Measurements from ENCODE around the gene SULT2B1.

The SULT2B1 gene

DNA sequence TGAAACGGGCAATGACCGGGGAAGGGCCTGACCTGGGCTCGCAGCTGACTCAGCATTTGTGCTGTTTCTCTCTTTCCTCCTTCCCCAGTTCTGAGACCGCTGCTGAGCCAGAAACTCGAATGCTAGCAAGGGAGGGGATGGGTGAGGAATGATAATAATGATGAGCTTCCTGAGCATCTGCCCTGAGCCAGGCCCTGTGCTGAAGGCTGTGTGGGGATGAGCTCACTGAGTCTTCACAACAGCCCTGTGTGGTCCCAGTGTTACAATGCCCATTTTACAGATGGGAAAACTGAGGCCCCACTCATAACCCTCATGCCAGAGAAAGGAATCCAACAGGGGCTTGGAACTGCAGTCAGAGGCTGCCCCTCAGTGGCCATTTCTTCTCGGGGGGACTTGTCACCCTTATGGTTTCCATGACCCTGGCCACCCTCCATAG is 8.1 kb downstream of the SULT2B1 start:
- TF ChIP-seq ZNF274 (IDR thresholded peaks at IDR 0.05; ENCODE audit: low read depth, low read length), result no peak
- TF ChIP-seq YY1 (IDR thresholded peaks at IDR 0.05; ENCODE audit: insufficient read depth, insufficient read length), result no peak
- no peak for TF ChIP-seq SUZ12 (IDR thresholded peaks at IDR 0.05; ENCODE audit: extremely low read depth, insufficient read depth, insufficient read length)
- no peaks in the 10 kb centered on the region for H3K27me3 ChIP-seq (ENCODE audit: insufficient read depth, insufficient read length)
- H3K9ac ChIP-seq (ENCODE audit: insufficient read length, low read depth), result no peak overlapping the region
- H3K36me3 ChIP-seq (ENCODE audit: insufficient read depth, insufficient read length, low read length), result no peaks in the 10 kb centered on the region
- H3K4me3 ChIP-seq (ENCODE audit: insufficient read length, low read depth), result no peak overlapping the region
- no peak for DNase-seq (ENCODE audit: low read depth, low spot score)
- H3K9me3 ChIP-seq (ENCODE audit: insufficient read depth, low read length), result no peaks in the 10 kb centered on the region
- no peaks in the 10 kb centered on the region for H3K4me1 ChIP-seq (ENCODE audit: insufficient read depth, insufficient read length)

DNA sequence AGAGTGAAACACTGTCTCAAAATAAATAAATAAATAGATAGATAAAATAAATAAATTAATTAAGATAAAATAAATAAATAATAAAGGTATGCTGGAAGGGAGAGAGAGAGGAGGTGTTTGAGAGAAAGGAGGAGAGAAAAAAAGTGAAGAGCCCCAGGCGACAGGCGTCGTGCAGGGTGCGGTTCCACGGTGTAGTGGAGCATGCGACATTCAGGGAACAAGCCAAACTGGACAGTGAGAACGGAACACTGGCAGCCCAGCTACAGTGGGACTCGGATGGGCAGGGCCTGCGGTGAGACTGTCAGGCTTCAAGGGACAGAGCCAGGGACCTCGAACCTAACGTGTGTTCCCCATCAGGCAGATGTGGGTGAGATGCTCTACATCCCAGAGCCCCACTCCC is 9.4 kb downstream of the SULT2B1 start:
- no peak for DNase-seq (ENCODE audit: low read depth, low spot score)
- Histone ChIP-seq H3K4me3 (ENCODE audit: insufficient read length, low read depth) (no peak overlapping the region), H3K9me3 (ENCODE audit: insufficient read depth, low read length) (no peaks in the 10 kb centered on the region), H3K27me3 (ENCODE audit: insufficient read depth, insufficient read length) (no peaks in the 10 kb centered on the region), H3K4me1 (ENCODE audit: insufficient read depth, insufficient read length) (no peaks in the 10 kb centered on the region), H3K9ac (ENCODE audit: insufficient read length, low read depth) (no peak overlapping the region), H3K36me3 (ENCODE audit: insufficient read depth, insufficient read length, low read length) (no peaks in the 10 kb centered on the region)
- no peak for TF ChIP-seq YY1 (IDR thresholded peaks at IDR 0.05; ENCODE audit: insufficient read depth, insufficient read length)
- TF ChIP-seq SUZ12 (IDR thresholded peaks at IDR 0.05; ENCODE audit: extremely low read depth, insufficient read depth, insufficient read length), result no peak
- no peak for TF ChIP-seq ZNF274 (IDR thresholded peaks at IDR 0.05; ENCODE audit: low read depth, low read length)

DNA sequence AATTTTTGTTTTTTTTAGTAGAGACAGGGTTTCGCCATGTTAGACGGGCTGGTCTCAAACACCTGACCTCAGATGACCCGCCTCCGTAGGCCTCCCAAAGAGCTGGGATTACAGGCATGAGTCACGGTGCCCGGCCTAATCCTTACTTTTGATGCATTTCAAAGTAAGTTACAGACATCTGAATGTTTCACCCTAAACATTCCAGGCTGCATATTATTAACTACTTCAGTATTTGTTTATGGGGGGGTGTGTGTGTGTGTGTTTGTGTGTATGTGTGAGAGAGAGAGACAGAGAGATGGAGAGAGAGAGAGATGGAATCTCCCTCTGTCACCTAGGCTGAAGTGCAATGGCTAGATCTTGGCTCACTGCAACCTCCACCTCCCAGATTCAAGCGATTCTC is 13.1 kb downstream of the SULT2B1 start:
- Histone ChIP-seq H3K4me1 (ENCODE audit: insufficient read depth, insufficient read length) (peaks cover 4% of the 10 kb centered on the region), H3K27me3 (ENCODE audit: insufficient read depth, insufficient read length) (no peaks in the 10 kb centered on the region), H3K9ac (ENCODE audit: insufficient read length, low read depth) (no peak overlapping the region), H3K9me3 (ENCODE audit: insufficient read depth, low read length) (no peaks in the 10 kb centered on the region), H3K36me3 (ENCODE audit: insufficient read depth, insufficient read length, low read length) (no peaks in the 10 kb centered on the region), H3K4me3 (ENCODE audit: insufficient read length, low read depth) (no peak overlapping the region)
- DNase-seq (ENCODE audit: low read depth, low spot score), result no peak
- TF ChIP-seq ZNF274 (IDR thresholded peaks at IDR 0.05; ENCODE audit: low read depth, low read length), result no peak
- no peak for TF ChIP-seq YY1 (IDR thresholded peaks at IDR 0.05; ENCODE audit: insufficient read depth, insufficient read length)

DNA sequence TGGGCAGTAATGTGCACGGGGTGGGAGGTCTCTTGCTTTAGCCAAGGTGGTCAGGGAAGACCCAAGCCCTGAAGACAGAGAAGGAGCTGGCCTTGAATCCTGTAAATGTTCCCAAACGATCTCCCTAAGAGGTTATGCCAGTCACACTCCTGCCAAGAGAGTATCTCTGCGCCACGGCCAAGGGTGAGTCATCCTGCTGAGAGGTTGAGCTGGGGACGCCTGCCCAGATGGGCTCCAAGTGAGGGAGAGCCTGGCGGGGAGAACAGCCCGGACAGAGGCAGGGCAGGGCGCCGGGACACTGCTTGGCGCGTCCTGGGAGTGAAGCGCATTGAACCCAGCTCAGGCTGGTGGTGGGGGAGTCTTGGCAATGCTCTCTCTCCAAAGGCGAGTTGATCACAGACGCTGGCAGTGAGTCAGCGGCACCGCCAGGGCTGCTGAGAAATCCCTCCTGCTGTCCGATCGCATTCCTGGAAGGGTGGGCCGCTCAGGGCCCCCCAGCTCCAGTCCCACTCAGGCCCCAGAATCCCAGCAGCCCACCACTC is 16.4 kb downstream of the SULT2B1 start:
- H3K4me1 ChIP-seq (ENCODE audit: insufficient read depth, insufficient read length), result peaks cover 11% of the 10 kb centered on the region
- no peaks in the 10 kb centered on the region for H3K36me3 ChIP-seq (ENCODE audit: insufficient read depth, insufficient read length, low read length)
- no peak for TF ChIP-seq SUZ12 (IDR thresholded peaks at IDR 0.05; ENCODE audit: extremely low read depth, insufficient read depth, insufficient read length)
- TF ChIP-seq ZNF274 (IDR thresholded peaks at IDR 0.05; ENCODE audit: low read depth, low read length), result no peak
- TF ChIP-seq YY1 (IDR thresholded peaks at IDR 0.05; ENCODE audit: insufficient read depth, insufficient read length), result no peak
- peak overlapping the region; percentile 50 for H3K9ac ChIP-seq (ENCODE audit: insufficient read length, low read depth)
- no peak for DNase-seq (ENCODE audit: low read depth, low spot score)
- H3K27me3 ChIP-seq (ENCODE audit: insufficient read depth, insufficient read length), result no peaks in the 10 kb centered on the region
- H3K4me3 ChIP-seq (ENCODE audit: insufficient read length, low read depth), result peak overlapping the region; percentile 12
- no peaks in the 10 kb centered on the region for H3K9me3 ChIP-seq (ENCODE audit: insufficient read depth, low read length)

DNA sequence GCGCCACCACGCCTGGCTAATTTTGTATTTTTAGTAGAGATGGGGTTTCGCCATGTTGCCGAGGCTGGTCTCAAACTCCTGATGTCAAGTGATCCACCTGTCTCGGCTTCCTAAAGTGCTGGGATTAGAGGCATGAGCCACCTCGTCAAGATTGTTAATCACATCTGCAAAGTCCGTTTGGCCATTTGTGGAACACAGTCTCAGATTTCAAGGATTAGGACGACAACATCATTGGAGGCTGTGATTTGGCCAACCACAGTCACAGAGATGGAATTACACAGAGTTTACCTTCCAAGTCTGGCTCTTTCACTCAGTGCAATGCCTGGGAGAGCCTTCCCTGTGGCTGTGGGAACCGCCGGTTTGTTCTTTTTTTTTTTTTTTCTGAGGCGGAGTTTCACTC is 17.8 kb downstream of the SULT2B1 start:
- Histone ChIP-seq H3K9me3 (ENCODE audit: insufficient read depth, low read length) (no peaks in the 10 kb centered on the region), H3K27me3 (ENCODE audit: insufficient read depth, insufficient read length) (no peaks in the 10 kb centered on the region), H3K9ac (ENCODE audit: insufficient read length, low read depth) (no peak overlapping the region), H3K4me1 (ENCODE audit: insufficient read depth, insufficient read length) (peaks cover 13% of the 10 kb centered on the region), H3K36me3 (ENCODE audit: insufficient read depth, insufficient read length, low read length) (no peaks in the 10 kb centered on the region), H3K4me3 (ENCODE audit: insufficient read length, low read depth) (no peak overlapping the region)
- DNase-seq (ENCODE audit: low read depth, low spot score), result no peak
- TF ChIP-seq ZNF274 (IDR thresholded peaks at IDR 0.05; ENCODE audit: low read depth, low read length), result no peak
- no peak for TF ChIP-seq YY1 (IDR thresholded peaks at IDR 0.05; ENCODE audit: insufficient read depth, insufficient read length)

DNA sequence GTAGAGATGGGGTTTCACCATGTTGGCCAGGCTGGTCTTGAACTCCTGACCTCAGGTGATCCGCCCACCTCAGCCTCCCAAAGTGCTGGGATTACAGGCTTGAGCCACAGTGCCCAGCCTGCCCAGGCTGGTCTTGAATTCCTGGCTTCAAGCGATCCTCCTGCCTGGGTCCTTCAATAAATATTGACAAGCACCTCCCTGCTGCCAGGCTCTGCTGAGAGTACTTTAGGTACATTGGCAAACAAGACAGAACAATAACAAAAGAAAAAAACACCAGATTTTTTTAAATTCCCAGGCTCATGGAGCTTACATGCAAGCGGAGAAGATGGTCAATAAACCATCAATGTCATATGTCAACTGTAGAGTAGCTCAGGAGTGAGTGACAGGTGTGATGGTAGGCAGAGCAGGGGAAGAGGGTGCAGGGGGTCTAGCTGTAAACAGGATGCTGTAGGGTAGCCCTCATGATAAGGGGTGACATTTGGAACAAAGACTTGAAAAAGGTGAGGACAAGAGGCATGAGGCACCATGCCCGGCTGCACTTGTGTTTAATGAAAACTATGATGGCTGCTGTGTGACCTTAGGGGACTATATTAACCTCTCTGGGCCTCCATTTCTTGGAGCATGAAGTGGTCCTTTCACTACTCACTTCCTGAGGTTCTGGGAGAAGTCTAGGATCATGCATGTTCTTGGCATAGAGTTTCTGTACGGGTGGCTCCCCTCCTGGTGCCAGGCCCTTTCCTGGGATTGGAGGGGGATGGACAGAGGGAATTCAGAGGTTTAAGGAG is 19.6 kb downstream of the SULT2B1 start:
- H3K4me1 ChIP-seq (ENCODE audit: insufficient read depth, insufficient read length), result peaks cover 15% of the 10 kb centered on the region
- TF ChIP-seq ZNF274 (IDR thresholded peaks at IDR 0.05; ENCODE audit: low read depth, low read length) (no peak), SUZ12 (IDR thresholded peaks at IDR 0.05; ENCODE audit: extremely low read depth, insufficient read depth, insufficient read length) (no peak), YY1 (IDR thresholded peaks at IDR 0.05; ENCODE audit: insufficient read depth, insufficient read length) (no peak)
- DNase-seq (ENCODE audit: low read depth, low spot score), result no peak
- H3K4me3 ChIP-seq (ENCODE audit: insufficient read length, low read depth), result no peak overlapping the region
- H3K9me3 ChIP-seq (ENCODE audit: insufficient read depth, low read length), result no peaks in the 10 kb centered on the region
- H3K36me3 ChIP-seq (ENCODE audit: insufficient read depth, insufficient read length, low read length), result no peaks in the 10 kb centered on the region
- H3K9ac ChIP-seq (ENCODE audit: insufficient read length, low read depth), result no peak overlapping the region
- no peaks in the 10 kb centered on the region for H3K27me3 ChIP-seq (ENCODE audit: insufficient read depth, insufficient read length)

DNA sequence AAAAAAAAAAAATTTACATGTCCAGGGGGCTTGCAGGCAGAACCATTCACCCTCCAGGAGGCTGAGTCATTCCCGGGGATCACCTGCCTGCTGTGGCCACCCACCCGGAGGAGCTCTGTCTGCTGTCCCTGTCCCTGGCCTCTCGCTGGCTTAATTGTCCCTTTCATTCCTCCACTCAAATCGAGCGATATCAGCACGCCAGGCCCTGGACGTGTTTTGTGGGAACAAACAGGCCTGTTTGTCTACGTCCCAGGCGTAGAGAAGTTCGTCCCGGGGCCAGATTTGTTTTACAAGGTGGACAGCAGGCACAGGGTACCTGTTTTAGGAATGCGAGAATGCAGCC is 21.2 kb downstream of the SULT2B1 start:
- H3K9ac ChIP-seq (ENCODE audit: insufficient read length, low read depth), result peak overlapping the region; percentile 21
- no peak for TF ChIP-seq YY1 (IDR thresholded peaks at IDR 0.05; ENCODE audit: insufficient read depth, insufficient read length)
- TF ChIP-seq ZNF274 (IDR thresholded peaks at IDR 0.05; ENCODE audit: low read depth, low read length), result no peak
- no peak for TF ChIP-seq SUZ12 (IDR thresholded peaks at IDR 0.05; ENCODE audit: extremely low read depth, insufficient read depth, insufficient read length)
- no peak overlapping the region for H3K4me3 ChIP-seq (ENCODE audit: insufficient read length, low read depth)
- peaks cover 15% of the 10 kb centered on the region for H3K4me1 ChIP-seq (ENCODE audit: insufficient read depth, insufficient read length)
- no peaks in the 10 kb centered on the region for H3K36me3 ChIP-seq (ENCODE audit: insufficient read depth, insufficient read length, low read length)
- no peaks in the 10 kb centered on the region for H3K27me3 ChIP-seq (ENCODE audit: insufficient read depth, insufficient read length)
- DNase-seq (ENCODE audit: low read depth, low spot score), result no peak
- H3K9me3 ChIP-seq (ENCODE audit: insufficient read depth, low read length), result no peaks in the 10 kb centered on the region
